Measurements from ENCODE around the gene C16orf90. TPM values are rescaled to one million over a fixed set of nuclear protein-coding genes. Genes with fewer than 3 reads are reported as not detected.

C16orf90 gene
- total RNA-seq, 1 donor from 2014 or later, result not detected

- no peak for DNase-seq (ENCODE audit: extremely low spot score, unreplicated experiment)
- Mint-ChIP-seq H3K9me3 (ENCODE audit: unreplicated experiment) (no peaks in the 10 kb centered on the region), H3K36me3 (ENCODE audit: unreplicated experiment) (no peaks in the 10 kb centered on the region), H3K4me3 (ENCODE audit: unreplicated experiment) (peak overlapping the region; percentile 88), H3K27me3 (ENCODE audit: unreplicated experiment) (no peaks in the 10 kb centered on the region), H3K4me1 (ENCODE audit: unreplicated experiment) (peaks cover 55% of the 10 kb centered on the region), H3K27ac (ENCODE audit: unreplicated experiment) (peak overlapping the region; percentile 92)
- TF ChIP-seq, protein P1, sequence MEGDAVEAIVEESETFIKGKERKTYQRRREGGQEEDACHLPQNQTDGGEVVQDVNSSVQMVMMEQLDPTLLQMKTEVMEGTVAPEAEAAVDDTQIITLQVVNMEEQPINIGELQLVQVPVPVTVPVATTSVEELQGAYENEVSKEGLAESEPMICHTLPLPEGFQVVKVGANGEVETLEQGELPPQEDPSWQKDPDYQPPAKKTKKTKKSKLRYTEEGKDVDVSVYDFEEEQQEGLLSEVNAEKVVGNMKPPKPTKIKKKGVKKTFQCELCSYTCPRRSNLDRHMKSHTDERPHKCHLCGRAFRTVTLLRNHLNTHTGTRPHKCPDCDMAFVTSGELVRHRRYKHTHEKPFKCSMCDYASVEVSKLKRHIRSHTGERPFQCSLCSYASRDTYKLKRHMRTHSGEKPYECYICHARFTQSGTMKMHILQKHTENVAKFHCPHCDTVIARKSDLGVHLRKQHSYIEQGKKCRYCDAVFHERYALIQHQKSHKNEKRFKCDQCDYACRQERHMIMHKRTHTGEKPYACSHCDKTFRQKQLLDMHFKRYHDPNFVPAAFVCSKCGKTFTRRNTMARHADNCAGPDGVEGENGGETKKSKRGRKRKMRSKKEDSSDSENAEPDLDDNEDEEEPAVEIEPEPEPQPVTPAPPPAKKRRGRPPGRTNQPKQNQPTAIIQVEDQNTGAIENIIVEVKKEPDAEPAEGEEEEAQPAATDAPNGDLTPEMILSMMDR (IDR thresholded peaks at IDR 0.05), result no peak
These were observed 35.2 kb downstream of the C16orf90 start for GRCh38 chr16:3460121-3460520.

DNA sequence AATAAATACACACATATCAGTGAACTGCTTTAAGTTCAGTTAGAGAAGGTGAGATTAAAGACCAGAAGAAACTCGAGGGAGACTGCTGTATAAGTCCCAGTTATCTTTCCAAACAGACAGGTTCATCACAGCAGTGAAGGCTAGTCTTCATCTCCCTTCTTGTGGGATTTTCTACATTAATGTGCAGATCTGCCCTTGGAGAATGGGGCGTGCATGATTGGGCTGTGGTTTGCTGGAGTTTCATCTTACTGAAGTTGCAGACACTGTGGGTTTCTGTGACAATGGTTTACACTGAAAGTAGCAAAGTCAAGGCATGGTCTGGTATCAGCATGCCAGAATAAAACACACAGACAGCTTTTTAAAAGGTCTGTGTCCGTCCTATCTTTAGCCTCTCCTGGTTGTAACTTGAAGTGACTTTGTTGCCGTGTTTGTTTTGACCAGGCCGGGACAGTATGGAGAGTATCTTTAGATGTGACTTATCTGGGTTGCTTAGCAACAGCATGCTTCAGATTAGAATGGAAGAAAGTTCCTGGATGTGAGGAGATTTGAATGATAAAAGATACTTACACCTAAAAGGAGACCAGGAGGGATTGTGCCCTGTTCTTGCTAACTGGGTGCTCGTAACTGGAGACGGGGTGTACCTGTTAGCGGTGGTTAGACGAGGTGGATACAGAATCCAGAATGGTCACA lies 35.7 kb downstream of the C16orf90 start:
- no peaks in the 10 kb centered on the region for H3K27me3 Mint-ChIP-seq (ENCODE audit: unreplicated experiment)
- peaks cover 51% of the 10 kb centered on the region for H3K4me1 Mint-ChIP-seq (ENCODE audit: unreplicated experiment)
- H3K9me3 Mint-ChIP-seq (ENCODE audit: unreplicated experiment), result no peaks in the 10 kb centered on the region
- H3K36me3 Mint-ChIP-seq (ENCODE audit: unreplicated experiment), result no peaks in the 10 kb centered on the region
- TF ChIP-seq, protein P1 (IDR thresholded peaks at IDR 0.05), result no peak
- peak overlapping the region; percentile 92 for H3K27ac Mint-ChIP-seq (ENCODE audit: unreplicated experiment)
- no peak for DNase-seq (ENCODE audit: extremely low spot score, unreplicated experiment)
- peak overlapping the region; percentile 88 for H3K4me3 Mint-ChIP-seq (ENCODE audit: unreplicated experiment)

DNA sequence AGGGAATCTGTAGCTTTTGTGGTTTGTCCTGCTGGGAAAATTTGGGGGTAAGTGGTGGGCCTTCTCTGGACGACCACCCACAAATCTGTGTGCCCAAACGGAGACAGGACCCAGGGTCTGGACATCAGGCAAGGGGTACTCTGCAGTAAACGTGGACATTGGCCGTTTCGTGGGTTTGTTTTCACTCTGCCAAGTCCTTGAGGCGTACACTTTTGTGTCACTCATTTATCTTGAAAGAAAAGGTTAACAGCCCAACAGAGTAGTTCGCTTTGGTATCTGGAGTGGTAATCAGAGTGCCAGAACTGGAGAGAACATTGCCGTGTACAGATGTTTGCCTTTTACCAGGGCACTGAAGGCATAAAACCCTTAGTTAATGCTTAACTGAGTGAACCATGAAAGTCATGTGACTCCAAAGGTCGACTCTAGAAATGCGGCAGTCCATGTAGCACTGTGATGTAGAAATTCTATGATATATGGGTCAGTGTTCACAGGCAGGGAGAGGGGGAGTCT lies 36.4 kb downstream of the C16orf90 start:
- peak overlapping the region; percentile 88 for H3K4me3 Mint-ChIP-seq (ENCODE audit: unreplicated experiment)
- H3K36me3 Mint-ChIP-seq (ENCODE audit: unreplicated experiment), result no peaks in the 10 kb centered on the region
- H3K27ac Mint-ChIP-seq (ENCODE audit: unreplicated experiment), result peak overlapping the region; percentile 92
- no peak for DNase-seq (ENCODE audit: extremely low spot score, unreplicated experiment)
- no peaks in the 10 kb centered on the region for H3K9me3 Mint-ChIP-seq (ENCODE audit: unreplicated experiment)
- H3K4me1 Mint-ChIP-seq (ENCODE audit: unreplicated experiment), result peaks cover 45% of the 10 kb centered on the region
- no peaks in the 10 kb centered on the region for H3K27me3 Mint-ChIP-seq (ENCODE audit: unreplicated experiment)
- TF ChIP-seq, protein P1 (IDR thresholded peaks at IDR 0.05), result no peak

DNA sequence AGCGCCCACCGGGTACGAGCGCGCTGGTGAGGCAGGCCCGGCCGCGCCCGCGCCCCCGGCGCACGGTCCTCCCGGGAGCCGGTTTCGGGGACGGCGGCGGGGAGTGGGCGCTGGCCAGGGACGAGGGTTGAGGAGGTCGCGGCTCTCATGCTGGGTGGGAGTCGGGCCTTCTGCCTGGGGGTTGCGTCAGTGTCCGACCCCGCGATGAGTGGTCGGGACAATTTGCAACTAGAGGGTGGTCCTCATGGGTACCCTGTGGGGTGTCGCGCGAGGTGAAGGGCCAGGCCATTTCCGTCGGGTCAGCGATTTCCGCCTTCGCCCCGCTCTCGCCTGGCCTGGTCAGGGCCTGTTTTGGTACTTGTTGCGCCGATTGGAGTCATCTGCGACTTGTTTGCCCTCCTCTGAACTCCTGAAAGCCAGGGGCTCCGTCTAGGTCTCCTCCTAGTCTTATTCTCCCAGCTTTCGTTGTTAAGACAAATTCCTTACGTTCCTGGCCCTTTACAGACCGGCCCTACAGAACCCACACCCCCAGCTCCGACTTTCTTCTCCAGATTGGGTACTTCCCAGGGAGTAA lies 36.9 kb downstream of the C16orf90 start:
- no peaks in the 10 kb centered on the region for H3K27me3 Mint-ChIP-seq (ENCODE audit: unreplicated experiment)
- H3K4me3 Mint-ChIP-seq (ENCODE audit: unreplicated experiment), result peak overlapping the region; percentile 88
- TF ChIP-seq, protein P1 (IDR thresholded peaks at IDR 0.05), result no peak
- DNase-seq (ENCODE audit: extremely low spot score, unreplicated experiment), result no peak
- H3K27ac Mint-ChIP-seq (ENCODE audit: unreplicated experiment), result peak overlapping the region; percentile 92
- no peaks in the 10 kb centered on the region for H3K9me3 Mint-ChIP-seq (ENCODE audit: unreplicated experiment)
- H3K36me3 Mint-ChIP-seq (ENCODE audit: unreplicated experiment), result no peaks in the 10 kb centered on the region
- peaks cover 42% of the 10 kb centered on the region for H3K4me1 Mint-ChIP-seq (ENCODE audit: unreplicated experiment)
